ENCODE measurements around the gene ANKRD7.

GRCh38 chr7:118280319-118281012 lies 56.0 kb downstream of the ANKRD7 start:
- TF ChIP-seq POLR2AphosphoS5 (IDR thresholded peaks at IDR 0.05; ENCODE audit: low read depth, low read length) (no peak), SIN3A (IDR thresholded peaks at IDR 0.05; ENCODE audit: borderline replicate concordance, insufficient read depth, low read length) (no peak), REST (IDR thresholded peaks at IDR 0.05; ENCODE audit: insufficient read depth in 1 of 2, low read depth in 2 of 2, low read length in 2 of 2) (no peak)

Measured in PFSK-1 (cell line).